ENCODE measurements around the gene ESRRB.

The ESRRB gene

GRCh38 chr14:76408877-76409276 lies 32.9 kb downstream of the ESRRB start:
- no peak for DNase-seq

DNA sequence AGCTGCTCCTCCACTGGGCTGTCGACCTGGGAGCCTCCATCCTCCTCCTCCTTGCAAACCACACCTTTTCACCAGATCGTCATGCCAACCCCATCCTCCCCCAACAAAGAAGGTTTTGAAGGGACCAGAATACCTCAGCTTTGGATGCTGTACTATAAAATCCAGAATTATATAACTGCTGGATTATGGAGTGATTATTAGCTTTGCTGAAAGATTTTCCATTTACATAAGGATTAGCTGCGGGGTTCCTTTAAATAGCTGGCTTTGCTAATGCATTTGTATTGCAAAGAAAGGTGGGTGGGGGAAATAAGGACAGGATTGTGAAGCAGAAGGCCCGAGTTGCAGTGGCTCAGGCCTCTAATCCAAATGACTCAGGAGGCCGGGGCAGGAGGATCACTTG lies 36.6 kb downstream of the ESRRB start:
- DNase-seq: no peak

DNA sequence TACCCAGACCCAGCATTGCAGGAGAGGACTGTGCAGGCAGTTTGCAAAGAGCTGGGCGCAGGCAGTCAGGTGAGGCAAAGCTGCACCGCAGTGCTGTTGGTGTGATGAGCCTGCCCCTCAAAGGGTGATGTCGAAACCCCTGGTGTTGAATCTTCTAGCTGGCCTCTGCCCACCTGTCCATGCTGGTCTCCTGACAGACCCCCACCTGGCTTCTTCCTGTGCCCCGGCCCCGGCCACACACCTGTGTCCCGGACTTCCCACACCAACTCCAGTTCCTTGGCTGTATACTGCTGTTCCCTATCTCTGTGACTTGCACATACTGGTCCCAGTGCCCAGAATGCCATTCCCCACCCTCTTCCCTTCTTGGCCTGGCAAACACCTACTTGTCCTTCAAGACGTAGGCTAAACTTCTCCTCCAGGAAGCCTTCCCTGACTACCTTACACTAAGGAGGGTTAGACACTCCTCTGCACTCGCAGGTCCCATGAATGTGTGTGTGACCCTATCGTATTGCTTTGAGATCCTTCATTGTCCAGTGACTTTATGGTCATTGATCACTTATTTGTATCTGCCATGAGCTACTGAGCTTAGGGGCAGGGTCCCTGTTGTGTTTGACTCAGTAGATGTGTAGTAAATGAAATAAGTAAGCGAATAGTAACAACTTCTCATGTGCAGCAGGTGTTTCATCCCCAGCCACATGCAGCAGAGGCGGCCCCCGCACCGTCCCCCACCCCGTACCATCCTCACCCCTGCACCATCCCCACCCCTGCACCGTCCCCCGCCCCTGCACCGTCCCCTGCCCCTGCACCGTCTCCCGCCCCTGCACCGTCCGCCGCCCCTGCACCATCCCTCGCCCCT lies 37.4 kb downstream of the ESRRB start:
- no peak for DNase-seq

- DNase-seq: no peak
Measured at GRCh38 chr14:76413962-76414600, 38.1 kb downstream of the ESRRB start.

- DNase-seq: no peak
Measured at GRCh38 chr14:76419399-76419798, 43.5 kb downstream of the ESRRB start.

GRCh38 chr14:76420827-76421226 lies 44.9 kb downstream of the ESRRB start:
- no peak for DNase-seq

GRCh38 chr14:76421662-76422061 lies 45.7 kb downstream of the ESRRB start:
- no peak for DNase-seq

GRCh38 chr14:76422662-76423061 lies 46.7 kb downstream of the ESRRB start:
- no peak for DNase-seq

DNA sequence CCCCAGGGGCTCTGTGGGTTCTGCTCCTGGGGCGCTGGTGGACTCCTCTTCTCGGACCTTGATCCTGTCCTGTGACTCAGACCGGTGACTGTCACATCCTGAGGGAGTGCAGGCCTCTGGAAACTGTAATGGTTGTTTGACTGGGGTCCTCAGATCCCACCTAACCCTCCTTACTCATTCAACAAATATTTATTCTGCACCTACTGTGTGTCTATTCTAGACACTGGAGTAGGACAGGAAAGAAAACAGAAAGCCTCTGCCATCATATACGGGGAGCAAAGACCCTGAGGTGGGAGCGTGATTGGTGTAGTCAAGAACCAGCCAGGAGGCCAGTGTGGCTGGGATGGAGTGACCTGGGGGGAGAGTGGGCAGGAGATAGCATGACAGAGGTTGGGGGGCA lies 47.6 kb downstream of the ESRRB start:
- no peak for DNase-seq

GRCh38 chr14:76424359-76424758 lies 48.4 kb downstream of the ESRRB start:
- no peak for DNase-seq

DNA sequence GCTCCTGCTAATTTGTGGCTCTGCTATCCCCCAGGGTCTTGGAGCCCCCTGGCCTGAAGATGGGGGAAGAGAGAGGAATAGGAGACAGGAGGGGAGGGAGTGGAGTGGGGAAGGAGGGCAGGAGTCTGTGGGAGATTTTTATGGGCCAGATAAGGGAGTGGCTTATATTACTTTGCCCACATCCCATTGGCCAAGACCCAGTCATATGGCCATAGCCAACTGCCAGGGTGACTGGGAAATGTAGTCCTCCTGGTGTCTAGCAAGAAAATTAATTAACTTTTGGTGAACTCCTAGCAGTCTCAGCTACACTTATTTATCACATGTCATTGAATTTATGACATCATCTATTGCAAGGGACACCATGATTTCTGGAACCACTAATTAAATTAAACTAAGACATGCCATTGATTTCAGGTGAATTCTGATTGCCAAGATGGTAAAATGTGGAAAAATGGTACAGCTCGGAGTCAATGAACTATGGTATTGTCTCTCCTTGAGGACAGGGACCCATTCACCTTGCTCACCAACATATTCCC lies 50.3 kb downstream of the ESRRB start:
- DNase-seq: no peak

- no peak for DNase-seq
Measured at GRCh38 chr14:76428611-76429010, 52.7 kb downstream of the ESRRB start.

DNA sequence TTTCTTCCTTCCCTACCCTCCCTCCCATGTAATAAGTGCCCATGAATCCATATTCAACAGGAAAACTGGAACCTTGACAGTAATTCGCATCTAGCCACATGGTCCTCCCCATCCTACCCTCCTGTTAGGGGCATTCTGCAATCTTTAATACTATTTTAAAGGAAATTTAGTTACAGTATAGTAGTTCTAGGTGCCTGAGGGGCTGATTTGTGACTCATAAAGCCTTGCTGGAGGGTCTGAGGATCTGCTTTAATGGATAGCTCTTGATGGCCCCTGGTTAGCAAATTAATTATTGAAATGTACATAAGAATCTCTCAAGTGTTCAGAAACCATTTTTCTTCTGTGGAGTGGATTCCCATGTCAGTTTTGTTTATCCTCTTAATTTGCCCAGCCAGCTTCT lies 54.1 kb downstream of the ESRRB start:
- DNase-seq: no peak

DNA sequence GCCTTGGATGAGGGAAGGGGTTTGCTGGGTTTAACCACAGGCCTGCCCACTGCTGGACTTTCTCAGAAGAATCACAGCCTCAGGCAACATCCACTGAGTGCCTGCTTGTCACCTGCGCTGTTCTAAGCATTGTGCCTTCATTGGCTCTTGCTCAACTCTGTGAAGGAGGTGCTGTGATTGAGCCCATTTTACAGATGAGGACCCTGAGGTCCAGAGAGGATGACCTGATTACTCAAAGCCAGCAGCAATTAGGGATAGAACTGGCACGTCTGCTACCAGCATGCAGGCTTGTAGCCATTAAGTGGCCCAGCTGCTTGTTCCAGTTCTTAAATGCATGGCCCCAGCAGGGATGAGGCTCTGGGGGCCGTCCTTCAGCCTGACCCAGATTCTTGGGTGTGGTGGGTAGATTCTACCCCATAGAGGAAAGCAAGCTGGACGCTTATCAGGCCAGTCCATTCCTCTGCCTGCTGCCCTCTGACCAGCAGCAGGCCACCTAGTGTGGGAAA lies 54.6 kb downstream of the ESRRB start:
- DNase-seq: no peak

DNA sequence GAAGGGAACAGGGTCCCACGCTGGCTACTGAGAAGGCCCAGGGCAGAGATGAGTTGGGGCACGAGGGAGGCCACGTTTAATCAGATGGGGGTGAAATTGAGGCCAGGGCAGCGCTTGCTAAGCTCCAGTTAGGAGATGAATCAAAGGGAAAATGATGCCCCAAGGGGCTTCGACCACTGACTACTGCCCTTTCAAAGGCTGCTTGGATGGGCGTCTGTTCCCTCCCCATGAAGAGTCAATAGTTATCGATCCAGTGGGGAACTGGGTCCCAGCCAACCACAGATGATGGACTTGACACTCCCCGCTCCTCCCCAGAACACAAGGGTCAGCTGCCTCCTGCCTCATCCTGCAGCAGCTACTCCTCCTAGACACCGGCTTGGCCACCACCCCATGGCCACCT lies 55.6 kb downstream of the ESRRB start:
- DNase-seq: no peak

DNA sequence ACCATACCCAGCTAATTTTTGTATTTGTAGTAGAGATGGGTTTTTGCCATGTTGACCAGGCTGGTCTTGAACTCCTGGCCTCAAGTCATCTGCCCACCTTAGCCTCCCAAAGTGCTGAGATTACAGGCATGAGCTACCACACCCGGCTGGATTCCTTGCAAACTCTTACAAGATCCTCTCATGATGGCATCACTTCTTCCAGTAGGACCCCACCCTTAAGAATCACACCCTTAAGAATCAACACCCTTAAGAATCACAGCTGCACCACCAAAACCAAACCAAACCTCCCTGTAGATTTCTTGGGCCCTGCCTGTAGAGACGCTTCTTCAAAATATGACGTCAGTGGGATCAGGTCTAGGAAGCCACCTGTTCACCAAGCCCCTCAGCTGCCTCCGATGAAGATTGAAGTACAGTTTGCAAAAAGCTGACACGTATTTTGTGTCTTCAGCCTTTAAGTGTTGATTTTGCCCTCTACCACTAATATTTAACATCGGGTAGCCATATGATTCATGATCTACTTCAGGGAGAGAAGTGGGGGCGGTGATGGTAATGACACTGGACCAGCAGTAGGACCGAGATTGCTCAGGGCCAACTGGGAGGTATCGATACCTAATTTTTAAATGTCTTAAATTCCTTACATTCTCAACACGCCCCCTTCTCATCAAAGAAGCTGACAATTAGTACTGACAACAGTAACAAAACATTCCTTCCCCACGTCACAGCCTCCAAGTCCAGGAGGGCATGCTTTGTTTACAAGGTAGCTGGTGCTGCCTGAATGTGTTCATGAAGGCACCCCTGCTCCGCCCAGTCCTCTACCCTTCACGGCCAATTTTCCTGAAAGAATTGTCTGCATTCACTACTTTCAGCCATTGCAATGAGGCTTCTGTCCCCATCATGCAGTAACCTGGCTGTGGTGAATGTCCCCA lies 57.2 kb downstream of the ESRRB start:
- DNase-seq: no peak

DNA sequence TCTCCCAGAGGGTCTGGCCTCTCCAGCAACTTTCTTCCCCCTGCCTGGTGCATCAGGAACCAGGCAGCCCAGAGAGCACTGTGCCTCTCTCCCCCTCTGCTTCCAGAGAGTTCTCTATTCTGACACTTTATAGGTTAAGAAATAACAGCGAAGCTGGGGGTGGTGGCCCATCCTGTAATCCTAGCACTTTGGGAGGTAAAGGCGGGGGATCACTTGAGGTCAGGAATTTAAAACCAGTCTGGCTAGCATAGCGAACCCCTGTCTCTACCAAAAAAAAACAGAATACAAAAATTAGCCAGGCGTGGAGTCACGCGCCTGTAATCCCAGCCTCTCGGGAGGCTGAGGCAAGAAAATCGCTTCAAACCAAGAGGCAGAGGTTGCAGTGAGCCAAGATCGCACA lies 58.3 kb downstream of the ESRRB start:
- no peak for DNase-seq

GRCh38 chr14:76439237-76439775 lies 63.4 kb downstream of the ESRRB start:
- DNase-seq: no peak

DNA sequence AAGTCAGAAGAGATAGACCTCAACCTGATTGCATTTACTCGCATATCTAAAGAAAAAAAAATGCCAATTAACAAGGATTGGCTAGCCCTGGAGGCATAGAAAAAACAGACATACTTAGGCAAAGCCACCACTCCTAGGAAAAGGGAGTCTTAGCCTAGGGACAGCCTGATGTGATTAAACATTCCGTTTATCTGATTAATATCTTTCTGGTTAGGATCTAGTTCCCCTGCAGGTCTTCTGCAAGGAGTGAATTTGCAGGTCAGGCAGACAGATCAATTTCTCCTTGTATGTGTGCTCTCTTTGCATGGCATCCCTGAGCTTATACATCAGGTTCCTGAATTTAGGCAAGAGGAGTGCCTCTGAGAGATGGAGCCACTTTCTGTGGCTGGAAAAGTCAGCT lies 70.5 kb downstream of the ESRRB start:
- DNase-seq: no peak

DNA sequence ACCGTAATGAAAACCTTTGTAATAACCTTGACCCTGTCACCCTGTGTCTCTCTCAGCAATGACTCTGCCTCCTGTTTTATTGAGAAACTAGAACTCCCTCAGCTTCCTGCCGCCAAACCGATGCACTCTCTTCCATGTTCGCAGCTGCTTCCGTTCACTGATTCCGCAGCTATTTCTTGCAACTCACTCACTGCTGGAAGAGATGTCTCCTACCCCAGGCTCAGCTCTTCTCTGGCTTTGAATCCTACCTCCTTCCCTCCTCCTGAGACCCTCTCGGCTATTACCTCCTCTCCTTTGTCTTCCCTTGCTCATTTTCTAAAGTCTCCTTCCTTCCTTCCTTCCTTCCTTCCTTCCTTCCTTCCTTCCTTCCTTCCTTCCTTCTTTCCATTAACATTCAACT lies 71.0 kb downstream of the ESRRB start:
- no peak for DNase-seq

DNA sequence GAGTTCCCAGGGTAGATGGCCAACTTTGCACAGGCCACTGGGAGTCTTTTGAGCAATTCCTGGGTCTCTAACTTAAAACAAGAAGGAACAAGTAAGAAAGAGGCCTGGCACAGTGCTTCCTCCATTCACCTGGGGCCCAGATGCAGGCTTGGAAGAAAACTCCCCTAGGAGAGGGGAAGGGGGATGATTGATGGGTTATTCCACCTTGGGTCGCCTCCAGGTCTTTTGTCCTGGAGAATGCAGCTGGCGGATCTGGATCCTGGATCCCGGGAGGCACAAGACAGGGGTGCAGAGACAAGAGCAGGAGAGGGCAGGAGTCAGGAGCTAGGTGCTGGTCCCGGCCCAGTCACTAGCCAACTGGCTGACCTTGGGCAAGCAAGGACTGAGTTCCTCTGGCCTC lies 74.5 kb downstream of the ESRRB start:
- no peak for DNase-seq

DNA sequence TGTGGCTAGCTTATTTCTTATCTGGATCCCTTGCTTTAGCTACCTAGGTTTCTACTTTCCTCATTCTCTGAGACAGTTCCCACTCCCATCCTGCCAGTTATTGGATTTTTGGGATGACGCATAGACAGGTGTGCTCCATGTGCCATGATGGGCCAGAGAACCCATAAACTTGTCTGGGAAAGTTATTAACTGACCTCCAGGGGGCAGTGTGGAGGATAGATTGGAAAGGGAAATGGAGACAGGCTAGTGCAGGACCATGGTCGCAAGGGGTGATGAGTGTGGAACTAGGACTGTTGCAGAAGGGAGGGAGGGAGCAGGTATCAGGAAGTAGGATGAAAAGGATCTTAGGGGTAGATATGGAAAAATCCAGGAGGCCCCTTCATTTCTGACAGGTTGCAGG lies 80.3 kb downstream of the ESRRB start:
- no peak for DNase-seq

All from NCI-H446 treated with DMSO at 0.1 percent for 48 hours (cell line).